Measurements from ENCODE around the gene AOPEP.

GRCh38 chr9:94833802-94834201, 107.3 kb downstream of the AOPEP start:
- TF ChIP-seq CTCF (conservative IDR thresholded peaks at IDR 0.05; ENCODE audit: low read length), result no peak
- TF ChIP-seq EZH2phosphoT487 (IDR thresholded peaks at IDR 0.05; ENCODE audit: borderline replicate concordance), result no peak
